HG02870 (cell line): Measurements from ENCODE around the gene ADD1.
"Not testable (repeated sequence)": the region's sequence is repeated elsewhere in the genome, so short reads cannot be mapped to it uniquely, and the experiment has no call there.

ENCODE experiments used
- ATAC-seq: cut with Tn5 transposase; IDR thresholded peaks from one replicate; pipeline ENCODE4 v1.9.1; 2021; ENCODE audit warnings: mild to moderate bottlenecking, moderate library complexity; ENCODE audit not compliant: unreplicated experiment

ADD1 gene

GRCh38 chr4:2942037-2942531 is 98.4 kb downstream of the ADD1 start:
- no peak for ATAC-seq

- ATAC-seq = no peak
Measured at GRCh38 chr4:2942532-2943363, 99.1 kb downstream of the ADD1 start.

- no peak for ATAC-seq
Measured at GRCh38 chr4:2943364-2944090, 99.9 kb downstream of the ADD1 start.

DNA sequence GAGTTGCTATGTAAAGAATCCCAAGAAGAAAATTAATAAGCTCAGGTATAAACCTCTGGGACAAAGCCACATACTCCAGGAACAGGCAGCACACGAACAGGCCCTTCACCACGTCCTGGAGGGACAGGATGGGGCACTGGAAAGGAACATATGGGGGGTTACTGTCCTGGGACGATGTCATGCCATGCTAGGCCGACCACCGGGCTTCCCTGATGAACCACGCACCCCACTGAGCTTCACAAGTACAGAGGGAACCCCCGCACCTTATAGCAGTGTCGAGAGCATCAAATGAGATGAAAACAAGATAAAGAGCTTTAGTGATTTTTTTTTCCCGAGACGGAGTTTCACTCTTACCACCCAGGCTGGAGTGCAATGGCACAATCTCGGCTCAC is 100.4 kb downstream of the ADD1 start:
- ATAC-seq = no peak

GRCh38 chr4:2944586-2945526 is 101.2 kb downstream of the ADD1 start:
- ATAC-seq = no peak

- not testable (repeated sequence) for ATAC-seq
Measured at GRCh38 chr4:2945619-2946604, 102.3 kb downstream of the ADD1 start.

DNA sequence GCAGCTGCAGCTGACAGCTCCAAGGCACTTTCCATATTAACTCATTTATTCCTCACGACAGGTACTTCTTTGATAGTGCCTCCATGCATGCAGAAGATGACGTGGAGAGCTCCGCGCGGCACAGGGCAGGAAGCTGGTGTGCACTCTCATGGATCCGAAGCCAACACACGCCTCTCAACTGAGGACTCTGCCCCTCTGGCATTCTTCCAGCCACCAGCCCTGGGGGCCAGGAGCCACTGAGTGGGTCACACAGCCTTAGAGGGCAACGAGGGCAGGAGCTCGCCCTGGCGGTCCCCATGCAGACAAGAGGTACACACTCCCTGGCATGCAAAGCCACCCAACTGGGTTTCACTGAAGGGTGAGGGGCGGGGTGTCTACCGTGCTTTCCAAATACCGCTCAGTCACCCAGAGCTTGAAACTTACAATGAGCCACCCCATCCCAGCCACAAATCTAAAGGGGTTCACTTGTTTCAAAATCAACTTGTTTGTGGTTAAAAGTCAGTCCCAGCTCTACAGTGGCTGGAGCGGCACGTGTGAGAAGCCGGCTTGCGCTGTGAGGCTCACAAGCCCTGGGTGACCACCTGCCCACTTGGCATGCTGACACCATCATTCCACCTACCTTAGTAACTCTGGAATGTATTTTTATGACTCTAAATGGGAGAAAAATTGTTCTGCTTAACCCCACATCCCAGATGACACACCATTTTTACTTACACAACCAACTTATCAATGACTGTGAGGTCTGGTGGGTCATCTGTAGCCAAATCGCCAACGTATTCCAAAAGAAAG is 103.4 kb downstream of the ADD1 start:
- ATAC-seq = no peak

DNA sequence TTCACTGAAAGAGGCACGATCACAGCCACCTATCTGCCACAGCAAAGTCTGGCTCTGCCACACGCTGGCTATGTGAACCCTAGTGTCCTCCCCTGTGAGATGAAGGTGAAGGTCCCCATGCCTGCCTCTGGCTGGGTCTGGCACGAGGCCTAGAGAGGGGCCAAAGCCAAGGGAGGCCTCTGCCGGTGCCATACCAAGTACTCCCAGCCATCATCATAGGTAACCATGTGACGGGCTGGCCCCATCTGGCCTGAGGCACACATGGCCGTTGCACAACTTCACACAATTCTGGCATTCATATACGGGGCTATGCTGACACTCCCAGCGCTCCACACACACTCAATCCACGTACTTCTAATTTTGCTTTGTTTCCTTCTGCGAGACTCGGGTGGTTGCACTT is 104.3 kb downstream of the ADD1 start:
- no peak for ATAC-seq

DNA sequence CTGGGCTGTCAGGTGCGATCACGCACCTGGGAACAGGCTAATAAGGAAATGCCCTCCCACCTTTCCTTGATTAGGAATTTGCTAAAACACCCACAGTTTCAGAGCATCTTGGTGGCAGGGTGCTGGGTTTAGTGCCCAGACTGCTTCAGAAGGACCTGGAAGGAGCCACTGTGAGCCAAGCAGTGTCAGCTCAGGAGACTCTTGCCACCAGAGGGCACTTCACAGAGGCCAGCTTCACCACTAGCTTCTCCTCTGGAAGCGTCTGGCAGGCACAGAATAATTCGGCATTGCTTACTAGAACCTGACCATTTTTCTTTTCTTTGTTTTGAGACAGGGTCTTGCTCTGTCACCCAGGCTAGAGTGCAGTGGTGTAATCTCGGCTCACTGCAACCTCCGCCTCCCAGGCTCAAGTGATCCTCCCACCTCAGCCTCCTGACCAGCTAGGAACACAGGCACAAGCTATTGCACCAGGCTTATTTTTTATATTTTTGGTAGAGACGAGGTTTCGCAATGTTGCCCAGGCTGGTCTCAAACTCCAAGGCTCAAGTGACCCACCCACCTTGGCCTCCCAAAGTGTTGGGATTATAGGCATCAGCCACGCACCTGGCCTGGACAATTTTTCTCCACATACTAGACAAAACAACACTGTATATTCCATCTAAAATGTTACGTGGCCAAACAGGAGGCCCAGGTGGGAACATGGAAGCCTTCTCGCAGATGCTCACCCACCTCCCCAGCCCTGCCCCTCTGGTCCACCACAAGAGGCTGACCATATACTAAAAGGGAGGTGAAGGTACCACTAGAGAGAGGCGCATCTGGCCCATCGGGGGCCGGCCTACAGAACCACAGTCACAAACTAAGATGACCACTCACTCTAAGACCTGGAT is 105.5 kb downstream of the ADD1 start:
- ATAC-seq = no peak

DNA sequence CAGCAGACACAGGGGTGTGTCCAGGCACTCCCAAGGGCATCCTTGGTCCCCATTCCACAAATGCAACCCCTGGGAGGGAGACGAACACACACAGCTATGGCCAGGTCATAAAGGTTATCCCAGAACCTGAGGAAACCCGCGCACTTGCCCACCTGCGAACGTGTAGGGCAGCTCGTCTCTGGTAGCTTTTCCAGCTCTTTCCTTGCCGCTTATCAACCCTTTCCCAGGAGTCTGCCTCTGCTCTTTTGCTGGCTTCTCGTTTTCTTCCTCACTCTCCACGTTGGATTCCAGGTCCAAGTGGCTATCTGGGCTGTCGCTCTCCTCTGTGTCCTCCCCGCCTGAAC is 106.1 kb downstream of the ADD1 start:
- ATAC-seq = no peak

DNA sequence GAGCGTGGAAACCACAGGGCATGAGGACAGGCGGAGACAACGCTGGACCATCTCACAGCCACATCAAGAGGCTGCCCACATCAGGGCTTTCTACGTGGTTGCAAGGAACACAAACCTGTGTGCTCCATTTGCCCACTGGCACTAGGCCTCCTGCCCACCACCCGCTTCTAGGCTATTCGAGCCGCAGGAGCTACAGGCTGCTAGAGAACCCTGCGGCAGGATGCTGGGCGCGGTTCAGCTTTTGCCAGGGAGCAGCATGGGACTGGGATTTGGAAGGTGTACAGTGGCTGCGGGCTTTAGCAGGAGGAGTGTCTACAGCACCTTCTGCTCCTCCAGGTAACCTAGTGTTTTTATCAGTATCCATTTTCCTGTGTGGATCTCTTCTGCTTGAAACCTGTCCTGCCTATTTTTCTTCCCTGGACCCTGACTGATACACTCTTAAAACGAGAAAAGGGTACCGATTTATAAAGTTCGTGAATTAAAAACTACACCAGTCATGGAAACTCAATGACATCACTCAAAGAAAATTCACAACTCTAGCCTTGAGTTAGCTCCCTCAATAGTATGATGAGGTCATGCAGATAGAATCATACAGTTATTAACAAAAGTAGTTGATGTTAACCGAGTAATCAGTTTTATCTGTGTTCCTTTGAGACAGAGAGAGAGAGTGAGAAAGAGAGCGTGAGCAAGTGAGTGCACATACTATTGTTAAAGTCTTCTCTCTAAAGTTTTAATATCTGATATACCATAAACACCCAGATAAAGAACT is 106.8 kb downstream of the ADD1 start:
- no peak for ATAC-seq

- ATAC-seq = no peak
Measured at GRCh38 chr4:2953496-2953895, 109.9 kb downstream of the ADD1 start.

- ATAC-seq = peak; percentile 60
Measured at GRCh38 chr4:2954358-2955185, 110.9 kb downstream of the ADD1 start.

GRCh38 chr4:2955186-2956044 is 111.8 kb downstream of the ADD1 start:
- not testable (repeated sequence) for ATAC-seq

GRCh38 chr4:2958446-2958845 is 114.8 kb downstream of the ADD1 start:
- ATAC-seq = no peak

DNA sequence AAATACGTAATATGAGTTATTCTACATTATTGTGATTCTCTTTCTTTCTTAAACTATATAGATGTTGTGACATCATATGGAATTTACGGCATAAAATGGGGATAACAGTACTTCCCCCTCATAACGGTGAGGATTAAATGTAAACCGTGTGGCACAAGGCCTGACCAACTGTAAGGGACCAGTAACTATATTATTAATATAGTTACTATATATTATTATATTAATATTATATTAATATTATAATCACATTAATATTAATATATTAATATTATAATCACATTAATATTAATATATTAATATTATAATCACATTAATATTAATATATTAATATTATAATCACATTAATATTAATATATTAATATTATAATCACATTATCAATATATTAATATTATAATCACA is 116.8 kb downstream of the ADD1 start:
- not testable (repeated sequence) for ATAC-seq
